Naive thymus-derived CD8-positive, alpha-beta T cell (primary cell): ENCODE results near the gene C11orf24. TPM values are rescaled to one million over a fixed set of nuclear protein-coding genes. Genes with fewer than 3 reads are reported as not detected.
A peak's percentile ranks its signal among the peaks of the same experiment; 100 is the strongest.

Experiments
- ATAC-seq, 2 donors: fragments of 150-1000 bp; cut with Tn5 transposase in 1 of 2; sonication (Bioruptor Pico), chemical (Tn5 transposase) in 1 of 2; 1 replicate in 1 of 2; 2 replicates in 1 of 2; pipeline ENCODE4 v1.10.0; 2021; ENCODE audit warnings: mild to moderate bottlenecking in 2 of 2, moderate library complexity in 2 of 2
- POLR2A ChIA-PET: fragments of 350-600 bp; sonication (Branson Sonifier 250); formaldehyde crosslinking; loops from one replicate; lab custom pipeline; 2021; ENCODE audit warnings: antibody characterized with exemption; lab: Charles Lee
- DNase-seq, 10 donors: peaks; one replicate each; pipeline versions ENCODE4 v3.0.0 to v3.0.0-alpha.2; 2020 to 2022
- H3K27ac Mint-ChIP-seq, 10 donors: one replicate each; pipeline ENCODE4 v1.8.0; 2020 to 2022; ENCODE audit warnings: mild to moderate bottlenecking in 10 of 10, mixed read lengths in 10 of 10, moderate library complexity in 4 of 10, inconsistent platforms in 1 of 10
- H3K27me3 Mint-ChIP-seq, 5 donors: one replicate each; pipeline ENCODE4 v1.8.0; 2021 to 2022; ENCODE audit warnings: mixed read lengths in 5 of 5
- H3K36me3 Mint-ChIP-seq, 3 donors: one replicate each; pipeline ENCODE4 v1.8.0; 2020 to 2022; ENCODE audit warnings: mixed read lengths in 3 of 3, mild to moderate bottlenecking in 2 of 3, inconsistent platforms in 1 of 3
- H3K4me1 Mint-ChIP-seq, 4 donors: one replicate each; pipeline ENCODE4 v1.8.0; 2021 to 2022; ENCODE audit warnings: mixed read lengths in 4 of 4
- H3K4me3 Mint-ChIP-seq, 10 donors: one replicate each; pipeline ENCODE4 v1.8.0; 2020 to 2022; ENCODE audit warnings: mild to moderate bottlenecking in 10 of 10, mixed read lengths in 10 of 10, moderate library complexity in 6 of 10, inconsistent platforms in 1 of 10
- H3K9me3 Mint-ChIP-seq, 9 donors: one replicate each; pipeline ENCODE4 v1.8.0; 2020 to 2022; ENCODE audit warnings: mixed read lengths in 9 of 9, mild to moderate bottlenecking in 3 of 9, inconsistent platforms in 1 of 9, moderate library complexity in 1 of 9
- polyA plus RNA-seq, 3 donors: library from polyadenylated mRNA; unstranded; fragments of 300-500 nt; fragmentation: Illumina TruSeq; gene quantifications; one replicate each; pipeline ENCODE4 v1.2.3, GENCODE V29; 2021
- total RNA-seq, 8 experiments: library from RNA in 2 of 8; stranded (reverse) in 2 of 8; gene quantifications; one replicate each; pipeline ENCODE4 v1.2.3 and lab custom pipeline; 2021 to 2026

The C11orf24 gene
- total and polyA plus RNA-seq, 5 experiments from 2014 or later: 6.1 to 19.4 (median 10.4) TPM

- ATAC-seq (no peak), DNase-seq (no peak)
- POLR2A ChIA-PET: no interaction called here
- Mint-ChIP-seq H3K36me3 (no peaks in the 10 kb centered on the region), H3K4me3 (no peak overlapping the region), H3K9me3 (peaks cover 0 to 3% (median 0%) of the 10 kb centered on the region in 9 donors), H3K27me3 (peaks cover 0 to 4% (median 0%) of the 10 kb centered on the region in 5 donors), H3K27ac (no peak overlapping the region), H3K4me1 (peaks cover 0 to 2% (median under 1%) of the 10 kb centered on the region in 4 donors)
These were observed 50.4 kb downstream of the C11orf24 start for GRCh38 chr11:68221406-68221805.

DNA sequence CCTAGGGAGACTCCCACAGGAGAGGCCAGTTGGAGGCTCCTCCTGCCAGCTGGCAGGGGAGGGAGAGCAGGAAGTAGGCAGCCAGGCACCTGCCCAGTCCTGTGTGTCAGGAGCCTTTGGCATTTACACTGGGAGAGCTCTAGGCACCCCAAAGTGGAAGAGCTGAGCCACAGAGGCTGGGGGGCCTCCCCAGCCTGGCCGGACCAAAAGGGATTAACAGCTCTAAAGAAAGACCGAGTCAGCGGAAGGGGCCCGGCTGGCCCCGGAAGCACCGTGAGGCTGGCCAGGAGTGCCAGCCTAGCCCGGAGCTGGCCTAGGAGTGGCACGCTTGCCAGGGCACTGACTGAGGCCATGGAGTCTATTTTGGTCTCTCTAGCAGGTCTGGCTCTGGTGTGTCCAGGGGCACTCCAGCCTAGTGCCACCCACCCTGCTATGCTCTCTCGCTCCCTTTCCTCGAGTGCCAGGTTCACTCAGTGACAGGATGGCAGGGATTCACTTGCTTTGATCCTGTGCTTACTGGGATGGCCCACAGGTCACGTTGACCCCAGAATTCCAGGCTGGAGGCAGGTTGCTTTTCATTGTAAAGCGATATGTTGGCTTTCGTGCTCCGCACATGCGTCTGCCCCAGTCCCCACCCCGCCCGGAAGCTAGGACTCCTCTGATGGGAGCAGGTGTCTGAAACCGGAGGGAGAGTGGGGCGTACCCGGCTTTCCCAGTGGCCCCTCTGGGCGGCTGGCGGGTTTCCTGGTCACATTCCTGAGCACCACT is 55.4 kb downstream of the C11orf24 start:
- no peak overlapping the region for H3K27ac Mint-ChIP-seq
- ATAC-seq: no peak
- no peak overlapping the region for H3K4me3 Mint-ChIP-seq

GRCh38 chr11:68215524-68216170 is 56.1 kb downstream of the C11orf24 start:
- Mint-ChIP-seq H3K27ac (peak overlapping the region in 8 of 10 donors; percentile 1 to 89 (median 74)), H3K36me3 (no peaks in the 10 kb centered on the region), H3K27me3 (peaks cover 0 to 4% (median 0%) of the 10 kb centered on the region in 5 donors), H3K4me1 (peaks cover 18 to 33% (median 28%) of the 10 kb centered on the region in 4 donors), H3K4me3 (peak overlapping the region; percentile 71 to 90 (median 82)), H3K9me3 (peaks cover 0 to 3% (median 0%) of the 10 kb centered on the region in 9 donors)
- no peak for DNase-seq
- no peak for ATAC-seq
- POLR2A ChIA-PET: no interaction called here

More for the DNA sequence above, 55.4 kb downstream of the C11orf24 start:
- POLR2A ChIA-PET: no interaction called here
- Mint-ChIP-seq H3K4me1 (peaks cover 14 to 26% (median 22%) of the 10 kb centered on the region in 4 donors), H3K27me3 (peaks cover 0 to 4% (median 0%) of the 10 kb centered on the region in 5 donors), H3K36me3 (no peaks in the 10 kb centered on the region), H3K9me3 (peaks cover 0 to 3% (median 0%) of the 10 kb centered on the region in 9 donors)
- no peak for DNase-seq

- peaks cover 0 to 4% (median 0%) of the 10 kb centered on the region in 5 donors for H3K27me3 Mint-ChIP-seq
- peak overlapping the region; percentile 71 to 90 (median 82) for H3K4me3 Mint-ChIP-seq
- POLR2A ChIA-PET: no interaction called here
- H3K4me1 Mint-ChIP-seq: peaks cover 18 to 39% (median 34%) of the 10 kb centered on the region in 4 donors
- DNase-seq (peak in 2 of 10 donors; percentile 7 to 9), ATAC-seq (no peak)
- H3K9me3 Mint-ChIP-seq: peaks cover 0 to 3% (median 0%) of the 10 kb centered on the region in 9 donors
- no peaks in the 10 kb centered on the region for H3K36me3 Mint-ChIP-seq
- peak overlapping the region; percentile 1 to 89 (median 70) for H3K27ac Mint-ChIP-seq
These were observed 56.7 kb downstream of the C11orf24 start for GRCh38 chr11:68215087-68215445.

DNA sequence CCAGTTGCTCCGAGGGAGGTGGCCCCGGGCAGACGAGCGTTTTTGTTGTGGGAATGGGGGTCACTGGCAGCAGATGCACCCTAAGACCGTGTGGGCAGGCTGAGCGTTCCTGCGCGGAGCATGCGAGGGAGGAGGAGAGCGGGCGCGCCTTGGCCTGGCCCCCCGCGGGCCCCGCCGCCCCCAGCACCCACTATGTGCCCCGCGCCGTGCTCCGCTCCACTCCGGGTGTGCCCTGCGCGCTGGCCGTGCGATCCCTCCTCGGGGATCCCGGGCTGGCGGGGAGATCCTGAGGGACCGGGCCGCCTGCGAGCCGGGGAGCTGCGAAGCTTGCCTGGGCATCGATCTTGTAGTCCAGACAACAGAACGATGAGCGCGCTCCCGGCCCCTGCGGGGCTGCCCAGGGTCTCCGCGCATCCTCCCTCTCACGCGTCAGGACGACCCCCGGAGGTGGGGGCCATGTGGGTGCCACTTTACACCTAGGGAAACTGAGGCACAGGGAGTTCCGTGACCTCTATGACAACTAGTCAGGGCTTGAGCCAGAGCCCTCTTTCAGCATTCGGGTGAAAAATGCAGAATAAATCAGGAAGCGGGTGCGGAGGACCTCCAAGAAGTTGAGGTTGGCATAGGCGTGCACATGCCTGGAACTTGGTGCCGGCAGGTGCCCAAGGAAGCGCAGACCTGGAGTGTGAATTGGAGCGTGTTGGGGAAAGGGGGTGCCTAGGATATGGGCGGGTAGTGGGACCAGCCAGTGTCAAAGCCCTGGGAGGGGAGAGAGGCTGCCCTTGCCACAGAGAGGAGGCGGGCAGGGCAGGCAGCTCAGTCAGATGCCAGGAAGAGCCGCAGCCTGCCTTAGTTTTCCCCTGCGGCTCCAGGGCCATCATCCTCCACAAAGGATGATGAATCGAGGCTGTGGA is 57.3 kb downstream of the C11orf24 start:
- Mint-ChIP-seq H3K36me3 (no peaks in the 10 kb centered on the region), H3K4me3 (peak overlapping the region; percentile 75 to 90 (median 82)), H3K27ac (peak overlapping the region in 9 of 10 donors; percentile 56 to 89 (median 76)), H3K4me1 (peaks cover 18 to 44% (median 39%) of the 10 kb centered on the region in 4 donors), H3K27me3 (peaks cover 0 to 3% (median 0%) of the 10 kb centered on the region in 5 donors), H3K9me3 (peaks cover 0 to 3% (median 0%) of the 10 kb centered on the region in 9 donors)
- ATAC-seq: peak; percentile 17 to 42
- POLR2A ChIA-PET: interaction anchor here (0.6 to 0.8 kb wide), 5 partner anchors 12 to 210 kb away, joined by 3 to 7 read pairs (median 3); partner anchors contain the start of genes C11orf24 and UNC93B1
- peak in 4 of 10 donors; percentile 6 to 32 (median 24) for DNase-seq

GRCh38 chr11:68213555-68214172 is 58.1 kb downstream of the C11orf24 start:
- peak overlapping the region in 6 of 10 donors; percentile 44 to 95 (median 78) for H3K27ac Mint-ChIP-seq
- peaks cover 0 to 3% (median 0%) of the 10 kb centered on the region in 9 donors for H3K9me3 Mint-ChIP-seq
- H3K4me1 Mint-ChIP-seq: peaks cover 21 to 51% (median 47%) of the 10 kb centered on the region in 4 donors
- H3K36me3 Mint-ChIP-seq: no peaks in the 10 kb centered on the region
- peaks cover 0 to 3% (median 0%) of the 10 kb centered on the region in 5 donors for H3K27me3 Mint-ChIP-seq
- ATAC-seq (peak; percentile 38), DNase-seq (peak; percentile 63 to 95 (median 82))
- H3K4me3 Mint-ChIP-seq: peak overlapping the region; percentile 56 to 92 (median 78)
- POLR2A ChIA-PET: interaction anchor here (0.6 to 0.8 kb wide), 4 partner anchors 13 to 210 kb away, joined by 3 to 4 read pairs (median 3); partner anchors contain the start of genes C11orf24 and UNC93B1

- peaks cover 24 to 57% (median 52%) of the 10 kb centered on the region in 4 donors for H3K4me1 Mint-ChIP-seq
- no peaks in the 10 kb centered on the region for H3K36me3 Mint-ChIP-seq
- peak in 5 of 10 donors; percentile 39 to 61 (median 52) for DNase-seq
- peaks cover 0 to 3% (median 0%) of the 10 kb centered on the region in 9 donors for H3K9me3 Mint-ChIP-seq
- peak within 1 kb of the TSS; percentile 89 to 98 (median 95) for H3K27ac Mint-ChIP-seq
- H3K27me3 Mint-ChIP-seq: peaks cover 0 to 3% (median 0%) of the 10 kb centered on the region in 5 donors
- POLR2A ChIA-PET: interaction anchor here (0.8 kb wide), 1 partner anchor 47 kb away, joined by 3 read pairs; no protein-coding TSS in a partner anchor
- peak; percentile 4 to 8 for ATAC-seq
- H3K4me3 Mint-ChIP-seq: peak within 1 kb of the TSS; percentile 87 to 98 (median 94)
These were observed 58.6 kb downstream of the C11orf24 start, which contains the start of gene KMT5B for GRCh38 chr11:68213135-68213515. Gene KMT5B, minus strand, starts transcription at chr11:68213296. Its CDS starts 23,220 bp downstream, at chr11:68190076.

- Mint-ChIP-seq H3K9me3 (peaks cover 0 to 3% (median 0%) of the 10 kb centered on the region in 9 donors), H3K4me1 (peaks cover 24 to 58% (median 53%) of the 10 kb centered on the region in 4 donors), H3K27me3 (peaks cover 0 to 3% (median 0%) of the 10 kb centered on the region in 5 donors), H3K4me3 (peak overlapping the region; percentile 87 to 98 (median 94)), H3K27ac (peak overlapping the region; percentile 89 to 98 (median 95)), H3K36me3 (no peaks in the 10 kb centered on the region)
- ATAC-seq (peak; percentile 54), DNase-seq (peak; percentile 36 to 70 (median 52))
- POLR2A ChIA-PET: interaction anchor here (0.6 to 3.3 kb wide), 3 partner anchors 60 to 1018 kb away, joined by 3 to 8 read pairs (median 3); partner anchors contain the start of gene TCIRG1
These were observed 59.2 kb downstream of the C11orf24 start for GRCh38 chr11:68212421-68213134.

- Mint-ChIP-seq H3K36me3 (no peaks in the 10 kb centered on the region), H3K4me3 (peak overlapping the region; percentile 87 to 98 (median 94)), H3K27ac (peak overlapping the region; percentile 88 to 96 (median 92)), H3K4me1 (peaks cover 26 to 66% (median 61%) of the 10 kb centered on the region in 4 donors), H3K9me3 (peaks cover 0 to 3% (median 0%) of the 10 kb centered on the region in 9 donors), H3K27me3 (peaks cover 0 to 3% (median 0%) of the 10 kb centered on the region in 5 donors)
- POLR2A ChIA-PET: interaction anchor here (0.5 to 3.3 kb wide), 3 partner anchors 29 to 173 kb away, joined by 3 to 8 read pairs (median 4); partner anchors contain the start of gene TCIRG1
- DNase-seq (no peak), ATAC-seq (no peak)
These were observed 60.2 kb downstream of the C11orf24 start for GRCh38 chr11:68211546-68211945.
